ENCODE measurements around the gene HLA-DMB. TPM values are rescaled to one million over a fixed set of nuclear protein-coding genes. Genes with fewer than 3 reads are reported as not detected.

Gene HLA-DMB
- total RNA-seq, 1 donor = 0.09 TPM

- peak overlapping the region; percentile 71 for H3K4me3 ChIP-seq (ENCODE audit: low read depth, low read length)
- TF ChIP-seq CTCF (IDR thresholded peaks at IDR 0.05; ENCODE audit: insufficient read depth, low read length) = no peak
- DNase-seq (ENCODE audit: low read depth) = no peak
These were observed 30.4 kb upstream of the HLA-DMB start for GRCh38 chr6:32971242-32971580.

- H3K4me3 ChIP-seq (ENCODE audit: low read depth, low read length) = peak overlapping the region; percentile 71
- peak; percentile 92 for DNase-seq (ENCODE audit: low read depth)
- TF ChIP-seq CTCF (IDR thresholded peaks at IDR 0.05; ENCODE audit: insufficient read depth, low read length) = no peak
These were observed 29.8 kb upstream of the HLA-DMB start for GRCh38 chr6:32970413-32971241.

- H3K4me3 ChIP-seq (ENCODE audit: low read depth, low read length) = peak overlapping the region; percentile 71
- peak; percentile 96 for DNase-seq (ENCODE audit: low read depth)
- peak; percentile 27 for TF ChIP-seq CTCF (IDR thresholded peaks at IDR 0.05; ENCODE audit: insufficient read depth, low read length)
These were observed 29.0 kb upstream of the HLA-DMB start for GRCh38 chr6:32969685-32970412.

GRCh38 chr6:32968867-32969684, 28.2 kb upstream of the HLA-DMB start:
- peak; percentile 27 for TF ChIP-seq CTCF (IDR thresholded peaks at IDR 0.05; ENCODE audit: insufficient read depth, low read length)
- H3K4me3 ChIP-seq (ENCODE audit: low read depth, low read length) = peak overlapping the region; percentile 71
- peak; percentile 87 for DNase-seq (ENCODE audit: low read depth)

GRCh38 chr6:32968093-32968866, 27.5 kb upstream of the HLA-DMB start, which contains the start of gene BRD2:
BRD2 (plus strand) TSS chr6:32968594; CDS start chr6:32972899, 4,305 bp downstream.
- H3K4me3 ChIP-seq (ENCODE audit: low read depth, low read length) = peak within 1 kb of the TSS; percentile 71
- peak; percentile 96 for DNase-seq (ENCODE audit: low read depth)
- no peak for TF ChIP-seq CTCF (IDR thresholded peaks at IDR 0.05; ENCODE audit: insufficient read depth, low read length)

Data from fibroblast of the aortic adventitia (primary cell).